PFSK-1 (cell line): ENCODE measurements around the gene DLST.

Experiments
- REST ChIP-seq, 2 experiments: IDR thresholded peaks; 2 replicates each; pipeline versions ENCODE4 v1.6.1 to v1.8.0; 2011 to 2012; ENCODE audit warnings: low read depth in 2 of 2, low read length in 2 of 2, control low read depth in 1 of 2, inconsistent platforms in 1 of 2, mild to moderate bottlenecking in 1 of 2, moderate library complexity in 1 of 2; ENCODE audit not compliant: insufficient read depth in 1 of 2
- TAF1 ChIP-seq: IDR thresholded peaks from 2 replicates; pipeline ENCODE4 v1.6.1; 2012; ENCODE audit warnings: low read length, control low read depth, borderline replicate concordance; ENCODE audit not compliant: insufficient read depth

GRCh38 chr14:74858022-74858421, 23.7 kb upstream of the DLST start:
- TF ChIP-seq REST (IDR thresholded peaks at IDR 0.05; ENCODE audit: insufficient read depth in 1 of 2, low read depth in 2 of 2, low read length in 2 of 2) = no peak
- no peak for TF ChIP-seq TAF1
